GM19463 (cell line): ENCODE measurements around the gene LDB2.

Experiments used
- ATAC-seq: cut with Tn5 transposase; IDR thresholded peaks from one replicate; pipeline ENCODE4 v1.9.1; 2021; ENCODE audit warnings: mild to moderate bottlenecking, moderate library complexity; ENCODE audit not compliant: unreplicated experiment

Gene LDB2

GRCh38 chr4:16608611-16609125 is 289.8 kb downstream of the LDB2 start:
- no peak for ATAC-seq

- no peak for ATAC-seq
Measured at GRCh38 chr4:16608123-16608522, 290.3 kb downstream of the LDB2 start.

GRCh38 chr4:16607241-16608066 is 291.0 kb downstream of the LDB2 start:
- no peak for ATAC-seq

- no peak for ATAC-seq
Measured at GRCh38 chr4:16606691-16607090, 291.8 kb downstream of the LDB2 start.

- no peak for ATAC-seq
Measured at GRCh38 chr4:16603178-16603577, 295.3 kb downstream of the LDB2 start.

- ATAC-seq: no peak
Measured at GRCh38 chr4:16598597-16599206, 299.7 kb downstream of the LDB2 start.

- ATAC-seq: no peak
Measured at GRCh38 chr4:16597845-16598596, 300.4 kb downstream of the LDB2 start.

- ATAC-seq: no peak
Measured at GRCh38 chr4:16597443-16597842, 301.0 kb downstream of the LDB2 start.

- ATAC-seq: no peak
Measured at GRCh38 chr4:16596267-16596666, 302.2 kb downstream of the LDB2 start.

GRCh38 chr4:16594128-16594527 is 304.3 kb downstream of the LDB2 start:
- ATAC-seq: no peak

- no peak for ATAC-seq
Measured at GRCh38 chr4:16593386-16593785, 305.1 kb downstream of the LDB2 start.

- ATAC-seq: no peak
Measured at GRCh38 chr4:16591272-16591826, 307.1 kb downstream of the LDB2 start.

- ATAC-seq: no peak
Measured at GRCh38 chr4:16590797-16591196, 307.6 kb downstream of the LDB2 start.

GRCh38 chr4:16588651-16589050 is 309.8 kb downstream of the LDB2 start:
- ATAC-seq: no peak

- no peak for ATAC-seq
Measured at GRCh38 chr4:16588149-16588548, 310.3 kb downstream of the LDB2 start.

GRCh38 chr4:16585053-16585452 is 313.4 kb downstream of the LDB2 start:
- ATAC-seq: no peak

GRCh38 chr4:16583764-16584163 is 314.7 kb downstream of the LDB2 start:
- ATAC-seq: no peak

- ATAC-seq: no peak
Measured at GRCh38 chr4:16582526-16582925, 315.9 kb downstream of the LDB2 start.

- ATAC-seq: no peak
Measured at GRCh38 chr4:16582036-16582435, 316.4 kb downstream of the LDB2 start.

- no peak for ATAC-seq
Measured at GRCh38 chr4:16581117-16581516, 317.3 kb downstream of the LDB2 start.

GRCh38 chr4:16580514-16580913 is 317.9 kb downstream of the LDB2 start:
- ATAC-seq: no peak
